Gastroesophageal sphincter (tissue), 3 donors: Measurements from ENCODE around the gene ZNF717.
"Not testable (repeated sequence)": the region's sequence is repeated elsewhere in the genome, so short reads cannot be mapped to it uniquely, and the experiment has no call there.

Source experiments
- EP300 ChIP-seq: sonication (generic); formaldehyde crosslinking; IDR thresholded peaks from one replicate; pipeline ENCODE4 v1.6.1; 2017; ENCODE audit warnings: antibody characterized with exemption, mild to moderate bottlenecking
- POLR2A ChIP-seq, 2 donors: fragments of 450-650 bp; IDR thresholded peaks; one replicate each; pipeline ENCODE4 v1.6.1; 2017; ENCODE audit warnings: antibody characterized with exemption in 2 of 2, mild to moderate bottlenecking in 2 of 2, moderate library complexity in 1 of 2
- TF ChIP-seq, protein P1 (sequence below), 4 experiments: fragments of 200-600 bp in 2 of 4; fragments of 450-650 bp in 2 of 4; sonication (generic) in 1 of 4; IDR thresholded peaks; one replicate each; pipeline ENCODE4 v1.5.1; 2017 to 2019; ENCODE audit warnings: antibody characterized with exemption in 4 of 4, mild to moderate bottlenecking in 2 of 4, moderate library complexity in 2 of 4

DNA sequence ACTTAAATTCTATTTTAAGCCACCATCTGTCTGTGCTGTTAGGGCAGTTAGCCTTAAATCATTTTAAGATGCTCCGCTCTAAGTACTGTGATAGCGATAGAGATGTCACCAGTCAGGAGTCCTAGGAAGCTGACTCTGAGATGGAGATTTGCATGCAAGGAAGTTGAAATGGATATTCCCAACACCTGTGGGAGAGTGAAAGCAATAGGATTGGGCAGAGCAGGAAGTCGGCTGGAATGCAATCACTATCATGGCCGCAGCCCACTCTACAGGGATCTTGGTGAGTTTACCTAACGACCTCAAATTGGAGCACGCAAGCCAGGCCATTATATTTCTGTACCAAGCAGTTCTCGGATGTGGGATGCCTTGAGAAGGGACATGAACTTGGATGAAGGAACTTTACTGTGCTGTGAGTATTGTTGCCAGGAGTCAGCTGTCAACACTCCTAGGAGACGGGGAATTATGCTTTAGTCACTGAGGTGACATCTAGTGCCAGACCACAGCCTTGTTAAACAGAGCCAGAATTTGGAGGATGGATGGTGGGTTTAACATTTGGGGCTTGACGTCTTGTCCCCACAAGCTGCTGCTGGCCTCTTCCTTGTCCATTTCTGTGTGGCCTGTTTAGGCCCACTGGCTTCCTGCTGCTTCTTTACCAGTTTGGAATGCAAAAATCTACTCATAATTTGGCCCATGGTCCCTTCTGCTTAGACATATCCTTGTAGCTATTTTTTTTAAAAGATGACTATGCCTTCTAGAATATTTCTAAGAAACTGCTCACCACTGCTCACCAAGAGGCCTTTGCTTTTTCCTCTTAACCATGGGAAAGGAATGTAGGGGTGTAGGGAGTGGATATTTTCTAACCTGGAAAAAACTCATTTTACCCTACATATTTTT lies 31.2 kb upstream of the ZNF717 start:
- not testable (repeated sequence) for TF ChIP-seq EP300; POLR2A (IDR thresholded peaks at IDR 0.05)
- TF ChIP-seq, protein P1, sequence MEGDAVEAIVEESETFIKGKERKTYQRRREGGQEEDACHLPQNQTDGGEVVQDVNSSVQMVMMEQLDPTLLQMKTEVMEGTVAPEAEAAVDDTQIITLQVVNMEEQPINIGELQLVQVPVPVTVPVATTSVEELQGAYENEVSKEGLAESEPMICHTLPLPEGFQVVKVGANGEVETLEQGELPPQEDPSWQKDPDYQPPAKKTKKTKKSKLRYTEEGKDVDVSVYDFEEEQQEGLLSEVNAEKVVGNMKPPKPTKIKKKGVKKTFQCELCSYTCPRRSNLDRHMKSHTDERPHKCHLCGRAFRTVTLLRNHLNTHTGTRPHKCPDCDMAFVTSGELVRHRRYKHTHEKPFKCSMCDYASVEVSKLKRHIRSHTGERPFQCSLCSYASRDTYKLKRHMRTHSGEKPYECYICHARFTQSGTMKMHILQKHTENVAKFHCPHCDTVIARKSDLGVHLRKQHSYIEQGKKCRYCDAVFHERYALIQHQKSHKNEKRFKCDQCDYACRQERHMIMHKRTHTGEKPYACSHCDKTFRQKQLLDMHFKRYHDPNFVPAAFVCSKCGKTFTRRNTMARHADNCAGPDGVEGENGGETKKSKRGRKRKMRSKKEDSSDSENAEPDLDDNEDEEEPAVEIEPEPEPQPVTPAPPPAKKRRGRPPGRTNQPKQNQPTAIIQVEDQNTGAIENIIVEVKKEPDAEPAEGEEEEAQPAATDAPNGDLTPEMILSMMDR (IDR thresholded peaks at IDR 0.05) = not testable (repeated sequence)
